ENCODE data around the gene SLC16A4. TPM values are rescaled to one million over a fixed set of nuclear protein-coding genes. Genes with fewer than 3 reads are reported as not detected.

The SLC16A4 gene
- total RNA-seq, 1 experiment from 2014 or later = 0.28 TPM

DNA sequence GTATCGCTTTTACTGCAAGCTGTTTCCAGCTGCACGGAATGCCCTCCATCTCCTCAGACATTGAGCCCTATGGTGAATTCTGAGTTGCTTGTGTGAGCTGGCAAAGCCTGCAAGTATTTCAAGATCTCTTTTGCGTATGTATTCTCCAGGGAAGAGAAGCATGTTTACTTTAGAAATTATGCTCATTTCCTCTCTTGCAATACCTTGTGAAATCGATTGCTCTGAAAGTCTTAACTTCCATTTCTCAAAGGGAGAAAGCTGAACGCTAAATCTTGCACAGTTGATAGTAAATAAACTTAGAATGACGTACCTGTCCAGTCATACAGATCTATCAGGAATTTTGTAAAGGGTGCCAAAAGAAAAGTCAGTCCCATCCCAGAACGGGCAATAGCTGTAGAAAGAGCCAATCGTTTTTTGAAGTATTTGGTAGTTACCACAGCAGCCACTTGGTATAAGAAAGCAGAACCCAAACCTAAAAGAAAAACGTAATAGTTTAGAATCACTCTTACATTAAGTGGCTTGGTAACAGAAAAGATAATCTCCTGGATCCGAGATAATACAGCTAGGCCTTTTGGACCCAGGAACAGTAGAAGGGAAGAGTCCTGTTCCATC, 10.0 kb downstream of the SLC16A4 start (continued):
- TF ChIP-seq, protein P1, sequence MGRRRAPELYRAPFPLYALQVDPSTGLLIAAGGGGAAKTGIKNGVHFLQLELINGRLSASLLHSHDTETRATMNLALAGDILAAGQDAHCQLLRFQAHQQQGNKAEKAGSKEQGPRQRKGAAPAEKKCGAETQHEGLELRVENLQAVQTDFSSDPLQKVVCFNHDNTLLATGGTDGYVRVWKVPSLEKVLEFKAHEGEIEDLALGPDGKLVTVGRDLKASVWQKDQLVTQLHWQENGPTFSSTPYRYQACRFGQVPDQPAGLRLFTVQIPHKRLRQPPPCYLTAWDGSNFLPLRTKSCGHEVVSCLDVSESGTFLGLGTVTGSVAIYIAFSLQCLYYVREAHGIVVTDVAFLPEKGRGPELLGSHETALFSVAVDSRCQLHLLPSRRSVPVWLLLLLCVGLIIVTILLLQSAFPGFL (CRISPR knock-in tag; IDR thresholded peaks at IDR 0.05; ENCODE audit: borderline replicate concordance) = no peak
- no peak for TF ChIP-seq JUN (CRISPR knock-in tag; IDR thresholded peaks at IDR 0.05)

DNA sequence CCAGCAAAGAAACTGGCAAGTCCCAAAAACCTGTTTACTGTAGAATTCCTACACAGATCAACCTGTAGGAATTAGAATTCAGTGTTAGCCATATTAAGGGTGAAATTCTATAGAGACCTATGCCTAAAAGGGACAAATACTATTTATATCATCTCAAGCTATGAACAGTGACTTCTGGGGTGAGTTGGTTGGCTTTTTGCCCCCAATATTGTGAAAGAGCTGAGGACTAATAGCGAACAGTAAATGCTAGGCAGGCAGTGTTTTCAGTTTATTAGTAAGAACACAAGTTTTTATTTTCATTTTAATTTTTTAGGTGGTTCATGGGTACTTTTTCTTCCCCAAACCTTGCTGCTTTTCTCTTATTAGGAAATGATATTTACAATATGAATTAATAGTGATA, 15.3 kb downstream of the SLC16A4 start:
- ATAC-seq (no peak), DNase-seq (ENCODE audit: low spot score) (no peak)
- TF ChIP-seq, protein P2, sequence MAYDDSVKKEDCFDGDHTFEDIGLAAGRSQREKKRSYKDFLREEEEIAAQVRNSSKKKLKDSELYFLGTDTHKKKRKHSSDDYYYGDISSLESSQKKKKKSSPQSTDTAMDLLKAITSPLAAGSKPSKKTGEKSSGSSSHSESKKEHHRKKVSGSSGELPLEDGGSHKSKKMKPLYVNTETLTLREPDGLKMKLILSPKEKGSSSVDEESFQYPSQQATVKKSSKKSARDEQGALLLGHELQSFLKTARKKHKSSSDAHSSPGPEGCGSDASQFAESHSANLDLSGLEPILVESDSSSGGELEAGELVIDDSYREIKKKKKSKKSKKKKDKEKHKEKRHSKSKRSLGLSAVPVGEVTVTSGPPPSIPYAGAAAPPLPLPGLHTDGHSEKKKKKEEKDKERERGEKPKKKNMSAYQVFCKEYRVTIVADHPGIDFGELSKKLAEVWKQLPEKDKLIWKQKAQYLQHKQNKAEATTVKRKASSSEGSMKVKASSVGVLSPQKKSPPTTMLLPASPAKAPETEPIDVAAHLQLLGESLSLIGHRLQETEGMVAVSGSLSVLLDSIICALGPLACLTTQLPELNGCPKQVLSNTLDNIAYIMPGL (CRISPR knock-in tag; IDR thresholded peaks at IDR 0.05) = no peak
- TF ChIP-seq, protein P3, sequence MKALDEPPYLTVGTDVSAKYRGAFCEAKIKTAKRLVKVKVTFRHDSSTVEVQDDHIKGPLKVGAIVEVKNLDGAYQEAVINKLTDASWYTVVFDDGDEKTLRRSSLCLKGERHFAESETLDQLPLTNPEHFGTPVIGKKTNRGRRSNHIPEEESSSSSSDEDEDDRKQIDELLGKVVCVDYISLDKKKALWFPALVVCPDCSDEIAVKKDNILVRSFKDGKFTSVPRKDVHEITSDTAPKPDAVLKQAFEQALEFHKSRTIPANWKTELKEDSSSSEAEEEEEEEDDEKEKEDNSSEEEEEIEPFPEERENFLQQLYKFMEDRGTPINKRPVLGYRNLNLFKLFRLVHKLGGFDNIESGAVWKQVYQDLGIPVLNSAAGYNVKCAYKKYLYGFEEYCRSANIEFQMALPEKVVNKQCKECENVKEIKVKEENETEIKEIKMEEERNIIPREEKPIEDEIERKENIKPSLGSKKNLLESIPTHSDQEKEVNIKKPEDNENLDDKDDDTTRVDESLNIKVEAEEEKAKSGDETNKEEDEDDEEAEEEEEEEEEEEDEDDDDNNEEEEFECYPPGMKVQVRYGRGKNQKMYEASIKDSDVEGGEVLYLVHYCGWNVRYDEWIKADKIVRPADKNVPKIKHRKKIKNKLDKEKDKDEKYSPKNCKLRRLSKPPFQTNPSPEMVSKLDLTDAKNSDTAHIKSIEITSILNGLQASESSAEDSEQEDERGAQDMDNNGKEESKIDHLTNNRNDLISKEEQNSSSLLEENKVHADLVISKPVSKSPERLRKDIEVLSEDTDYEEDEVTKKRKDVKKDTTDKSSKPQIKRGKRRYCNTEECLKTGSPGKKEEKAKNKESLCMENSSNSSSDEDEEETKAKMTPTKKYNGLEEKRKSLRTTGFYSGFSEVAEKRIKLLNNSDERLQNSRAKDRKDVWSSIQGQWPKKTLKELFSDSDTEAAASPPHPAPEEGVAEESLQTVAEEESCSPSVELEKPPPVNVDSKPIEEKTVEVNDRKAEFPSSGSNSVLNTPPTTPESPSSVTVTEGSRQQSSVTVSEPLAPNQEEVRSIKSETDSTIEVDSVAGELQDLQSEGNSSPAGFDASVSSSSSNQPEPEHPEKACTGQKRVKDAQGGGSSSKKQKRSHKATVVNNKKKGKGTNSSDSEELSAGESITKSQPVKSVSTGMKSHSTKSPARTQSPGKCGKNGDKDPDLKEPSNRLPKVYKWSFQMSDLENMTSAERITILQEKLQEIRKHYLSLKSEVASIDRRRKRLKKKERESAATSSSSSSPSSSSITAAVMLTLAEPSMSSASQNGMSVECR (CRISPR knock-in tag; IDR thresholded peaks at IDR 0.05; ENCODE audit: borderline replicate concordance) = no peak
- TF ChIP-seq, protein P4, sequence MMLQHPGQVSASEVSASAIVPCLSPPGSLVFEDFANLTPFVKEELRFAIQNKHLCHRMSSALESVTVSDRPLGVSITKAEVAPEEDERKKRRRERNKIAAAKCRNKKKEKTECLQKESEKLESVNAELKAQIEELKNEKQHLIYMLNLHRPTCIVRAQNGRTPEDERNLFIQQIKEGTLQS (CRISPR knock-in tag; conservative IDR thresholded peaks at IDR 0.05) = no peak
- TF ChIP-seq, protein P5, sequence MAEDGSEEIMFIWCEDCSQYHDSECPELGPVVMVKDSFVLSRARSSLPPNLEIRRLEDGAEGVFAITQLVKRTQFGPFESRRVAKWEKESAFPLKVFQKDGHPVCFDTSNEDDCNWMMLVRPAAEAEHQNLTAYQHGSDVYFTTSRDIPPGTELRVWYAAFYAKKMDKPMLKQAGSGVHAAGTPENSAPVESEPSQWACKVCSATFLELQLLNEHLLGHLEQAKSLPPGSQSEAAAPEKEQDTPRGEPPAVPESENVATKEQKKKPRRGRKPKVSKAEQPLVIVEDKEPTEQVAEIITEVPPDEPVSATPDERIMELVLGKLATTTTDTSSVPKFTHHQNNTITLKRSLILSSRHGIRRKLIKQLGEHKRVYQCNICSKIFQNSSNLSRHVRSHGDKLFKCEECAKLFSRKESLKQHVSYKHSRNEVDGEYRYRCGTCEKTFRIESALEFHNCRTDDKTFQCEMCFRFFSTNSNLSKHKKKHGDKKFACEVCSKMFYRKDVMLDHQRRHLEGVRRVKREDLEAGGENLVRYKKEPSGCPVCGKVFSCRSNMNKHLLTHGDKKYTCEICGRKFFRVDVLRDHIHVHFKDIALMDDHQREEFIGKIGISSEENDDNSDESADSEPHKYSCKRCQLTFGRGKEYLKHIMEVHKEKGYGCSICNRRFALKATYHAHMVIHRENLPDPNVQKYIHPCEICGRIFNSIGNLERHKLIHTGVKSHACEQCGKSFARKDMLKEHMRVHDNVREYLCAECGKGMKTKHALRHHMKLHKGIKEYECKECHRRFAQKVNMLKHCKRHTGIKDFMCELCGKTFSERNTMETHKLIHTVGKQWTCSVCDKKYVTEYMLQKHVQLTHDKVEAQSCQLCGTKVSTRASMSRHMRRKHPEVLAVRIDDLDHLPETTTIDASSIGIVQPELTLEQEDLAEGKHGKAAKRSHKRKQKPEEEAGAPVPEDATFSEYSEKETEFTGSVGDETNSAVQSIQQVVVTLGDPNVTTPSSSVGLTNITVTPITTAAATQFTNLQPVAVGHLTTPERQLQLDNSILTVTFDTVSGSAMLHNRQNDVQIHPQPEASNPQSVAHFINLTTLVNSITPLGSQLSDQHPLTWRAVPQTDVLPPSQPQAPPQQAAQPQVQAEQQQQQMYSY (CRISPR knock-in tag; IDR thresholded peaks at IDR 0.05) = no peak
- TF ChIP-seq RORB (CRISPR knock-in tag; IDR thresholded peaks at IDR 0.05) = no peak
- no peak for TF ChIP-seq ZNF416 (CRISPR knock-in tag; IDR thresholded peaks at IDR 0.05)
- TF ChIP-seq SMAD4 (CRISPR knock-in tag; IDR thresholded peaks at IDR 0.05) = no peak
- H3K27me3 Mint-ChIP-seq (ENCODE audit: low read depth) = no peaks in the 10 kb centered on the region
- H3K27ac Mint-ChIP-seq = no peak overlapping the region
- CTCF ChIA-PET = no interaction called here
- H3K4me3 Mint-ChIP-seq = no peak overlapping the region
- no peaks in the 10 kb centered on the region for H3K4me1 Mint-ChIP-seq
- no peaks in the 10 kb centered on the region for H3K9me3 Mint-ChIP-seq
- POLR2A ChIA-PET = no interaction called here
- H3K36me3 Mint-ChIP-seq = peaks cover 37% of the 10 kb centered on the region

DNA sequence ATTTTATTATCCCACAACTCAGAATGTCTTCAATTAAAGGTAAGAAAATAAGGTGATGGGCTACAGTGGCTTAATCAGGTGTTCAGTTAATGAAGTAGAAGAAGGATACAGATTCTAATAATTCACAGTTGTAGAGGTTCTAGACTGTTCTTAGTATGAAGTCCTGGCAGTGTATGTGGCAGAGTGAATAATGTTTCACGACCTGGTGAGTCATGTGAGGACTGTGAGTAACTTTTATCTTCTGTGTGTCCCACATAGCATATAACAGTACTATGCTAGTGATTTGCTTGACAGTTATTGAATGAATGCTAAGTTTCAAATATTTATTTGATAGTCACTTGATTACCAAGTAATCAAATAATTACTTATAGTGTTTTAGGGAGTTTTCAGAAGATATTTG, 20.0 kb downstream of the SLC16A4 start:
- Mint-ChIP-seq H3K27me3 (ENCODE audit: low read depth) (no peaks in the 10 kb centered on the region), H3K4me3 (no peak overlapping the region), H3K36me3 (peaks cover 14% of the 10 kb centered on the region), H3K27ac (no peak overlapping the region), H3K9me3 (no peaks in the 10 kb centered on the region), H3K4me1 (no peaks in the 10 kb centered on the region)
- ATAC-seq (no peak), DNase-seq (ENCODE audit: low spot score) (no peak)
- CTCF ChIA-PET = interaction anchor here (1.8 kb wide), 1 partner anchor 163 kb away, joined by 4 read pairs; no protein-coding TSS in a partner anchor
- POLR2A ChIA-PET = no interaction called here
- TF ChIP-seq, protein P6, sequence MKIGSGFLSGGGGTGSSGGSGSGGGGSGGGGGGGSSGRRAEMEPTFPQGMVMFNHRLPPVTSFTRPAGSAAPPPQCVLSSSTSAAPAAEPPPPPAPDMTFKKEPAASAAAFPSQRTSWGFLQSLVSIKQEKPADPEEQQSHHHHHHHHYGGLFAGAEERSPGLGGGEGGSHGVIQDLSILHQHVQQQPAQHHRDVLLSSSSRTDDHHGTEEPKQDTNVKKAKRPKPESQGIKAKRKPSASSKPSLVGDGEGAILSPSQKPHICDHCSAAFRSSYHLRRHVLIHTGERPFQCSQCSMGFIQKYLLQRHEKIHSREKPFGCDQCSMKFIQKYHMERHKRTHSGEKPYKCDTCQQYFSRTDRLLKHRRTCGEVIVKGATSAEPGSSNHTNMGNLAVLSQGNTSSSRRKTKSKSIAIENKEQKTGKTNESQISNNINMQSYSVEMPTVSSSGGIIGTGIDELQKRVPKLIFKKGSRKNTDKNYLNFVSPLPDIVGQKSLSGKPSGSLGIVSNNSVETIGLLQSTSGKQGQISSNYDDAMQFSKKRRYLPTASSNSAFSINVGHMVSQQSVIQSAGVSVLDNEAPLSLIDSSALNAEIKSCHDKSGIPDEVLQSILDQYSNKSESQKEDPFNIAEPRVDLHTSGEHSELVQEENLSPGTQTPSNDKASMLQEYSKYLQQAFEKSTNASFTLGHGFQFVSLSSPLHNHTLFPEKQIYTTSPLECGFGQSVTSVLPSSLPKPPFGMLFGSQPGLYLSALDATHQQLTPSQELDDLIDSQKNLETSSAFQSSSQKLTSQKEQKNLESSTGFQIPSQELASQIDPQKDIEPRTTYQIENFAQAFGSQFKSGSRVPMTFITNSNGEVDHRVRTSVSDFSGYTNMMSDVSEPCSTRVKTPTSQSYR (CRISPR knock-in tag; IDR thresholded peaks at IDR 0.05) = no peak
- TF ChIP-seq, protein P7, sequence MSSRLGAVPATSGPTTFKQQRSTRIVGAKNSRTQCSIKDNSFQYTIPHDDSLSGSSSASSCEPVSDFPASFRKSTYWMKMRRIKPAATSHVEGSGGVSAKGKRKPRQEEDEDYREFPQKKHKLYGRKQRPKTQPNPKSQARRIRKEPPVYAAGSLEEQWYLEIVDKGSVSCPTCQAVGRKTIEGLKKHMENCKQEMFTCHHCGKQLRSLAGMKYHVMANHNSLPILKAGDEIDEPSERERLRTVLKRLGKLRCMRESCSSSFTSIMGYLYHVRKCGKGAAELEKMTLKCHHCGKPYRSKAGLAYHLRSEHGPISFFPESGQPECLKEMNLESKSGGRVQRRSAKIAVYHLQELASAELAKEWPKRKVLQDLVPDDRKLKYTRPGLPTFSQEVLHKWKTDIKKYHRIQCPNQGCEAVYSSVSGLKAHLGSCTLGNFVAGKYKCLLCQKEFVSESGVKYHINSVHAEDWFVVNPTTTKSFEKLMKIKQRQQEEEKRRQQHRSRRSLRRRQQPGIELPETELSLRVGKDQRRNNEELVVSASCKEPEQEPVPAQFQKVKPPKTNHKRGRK (CRISPR knock-in tag; IDR thresholded peaks at IDR 0.05; ENCODE audit: borderline replicate concordance) = no peak
- TF ChIP-seq CREB1 (CRISPR knock-in tag; IDR thresholded peaks at IDR 0.05) (no peak), HMGA2 (CRISPR knock-in tag; IDR thresholded peaks at IDR 0.05) (no peak), SOX15 (CRISPR knock-in tag; IDR thresholded peaks at IDR 0.05) (no peak)
- TF ChIP-seq, protein P8, sequence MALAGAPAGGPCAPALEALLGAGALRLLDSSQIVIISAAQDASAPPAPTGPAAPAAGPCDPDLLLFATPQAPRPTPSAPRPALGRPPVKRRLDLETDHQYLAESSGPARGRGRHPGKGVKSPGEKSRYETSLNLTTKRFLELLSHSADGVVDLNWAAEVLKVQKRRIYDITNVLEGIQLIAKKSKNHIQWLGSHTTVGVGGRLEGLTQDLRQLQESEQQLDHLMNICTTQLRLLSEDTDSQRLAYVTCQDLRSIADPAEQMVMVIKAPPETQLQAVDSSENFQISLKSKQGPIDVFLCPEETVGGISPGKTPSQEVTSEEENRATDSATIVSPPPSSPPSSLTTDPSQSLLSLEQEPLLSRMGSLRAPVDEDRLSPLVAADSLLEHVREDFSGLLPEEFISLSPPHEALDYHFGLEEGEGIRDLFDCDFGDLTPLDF (CRISPR knock-in tag; IDR thresholded peaks at IDR 0.05) = no peak
